Activated T-helper 1 cell treated with anti-CD3 and anti-CD28 coated beads, Interleukin-2, amount 50 U/mL, for 16 hours (primary cell): ENCODE measurements around the gene EDNRA.
"Not testable (repeated sequence)": the region's sequence is repeated elsewhere in the genome, so short reads cannot be mapped to it uniquely, and the experiment has no call there.

Experiments
- DNase-seq, 2 donors: peaks; one replicate each; pipeline ENCODE4 v3.0.0-alpha.2; 2020; ENCODE audit warnings: low read depth in 1 of 2, low spot score in 1 of 2

Gene EDNRA

GRCh38 chr4:147480891-147481576 lies at the start of gene EDNRA:
Gene EDNRA, plus strand, starts transcription at chr4:147481097. Its CDS starts 4,585 bp downstream, at chr4:147485682.
- DNase-seq: no peak

GRCh38 chr4:147434370-147434769 lies 46.5 kb upstream of the EDNRA start:
- DNase-seq: not testable (repeated sequence)

GRCh38 chr4:147440442-147440841 lies 40.5 kb upstream of the EDNRA start:
- DNase-seq: no peak

- no peak for DNase-seq
These were observed 33.1 kb upstream of the EDNRA start for GRCh38 chr4:147447786-147448185.

- no peak for DNase-seq
These were observed 27.2 kb upstream of the EDNRA start for GRCh38 chr4:147453561-147454141.

GRCh38 chr4:147456706-147457105 lies 24.2 kb upstream of the EDNRA start:
- no peak for DNase-seq

GRCh38 chr4:147461161-147461560 lies 19.7 kb upstream of the EDNRA start:
- no peak for DNase-seq

GRCh38 chr4:147463065-147463464 lies 17.8 kb upstream of the EDNRA start:
- no peak for DNase-seq

- DNase-seq: no peak
These were observed 15.4 kb upstream of the EDNRA start for GRCh38 chr4:147465461-147465860.

- DNase-seq: no peak
These were observed 3.5 kb upstream of the EDNRA start for GRCh38 chr4:147477439-147477838.

- no peak for DNase-seq
These were observed 1.5 kb upstream of the EDNRA start for GRCh38 chr4:147479376-147479775.

- DNase-seq: no peak
These were observed 1.1 kb upstream of the EDNRA start for GRCh38 chr4:147479786-147480185.

- no peak for DNase-seq
These were observed 401 bp upstream of the EDNRA start for GRCh38 chr4:147480502-147480890.

- no peak for DNase-seq
These were observed 746 bp downstream of the EDNRA start for GRCh38 chr4:147481577-147482109.

- DNase-seq: no peak
These were observed 1.4 kb downstream of the EDNRA start for GRCh38 chr4:147482281-147482680.

- no peak for DNase-seq
These were observed 4.3 kb downstream of the EDNRA start for GRCh38 chr4:147485167-147485566.

- no peak for DNase-seq
These were observed 6.7 kb downstream of the EDNRA start for GRCh38 chr4:147487616-147488015.

- DNase-seq: no peak
These were observed 7.7 kb downstream of the EDNRA start for GRCh38 chr4:147488556-147488955.

- DNase-seq: no peak
These were observed 10.2 kb downstream of the EDNRA start for GRCh38 chr4:147491086-147491485.

GRCh38 chr4:147492306-147492705 lies 11.4 kb downstream of the EDNRA start:
- DNase-seq: no peak

GRCh38 chr4:147492761-147493160 lies 11.9 kb downstream of the EDNRA start:
- no peak for DNase-seq

GRCh38 chr4:147493307-147493706 lies 12.4 kb downstream of the EDNRA start:
- no peak for DNase-seq

GRCh38 chr4:147494301-147494700 lies 13.4 kb downstream of the EDNRA start:
- DNase-seq: no peak
